Natural killer cell (primary cell): ENCODE results near the gene CSNK1G2. TPM values are rescaled to one million over a fixed set of nuclear protein-coding genes. Genes with fewer than 3 reads are reported as not detected.

Experiments
- ATAC-seq, 3 donors: fragments of 150-1000 bp in 2 of 3; fragments of 200-7000 bp in 1 of 3; cut with Tn5 transposase; 1 replicate in 1 of 3; 2 replicates in 2 of 3; pipeline ENCODE4 v1.10.0; 2021; ENCODE audit warnings: mild to moderate bottlenecking in 2 of 3, moderate library complexity in 2 of 3
- DNase-seq, 2 donors: peaks; one replicate each; pipeline versions ENCODE4 v3.0.0 to v3.0.0-alpha.2; 2013 to 2021; ENCODE audit warnings: mixed read lengths in 1 of 2
- H3K27ac ChIP-seq: one replicate; pipeline ENCODE4 v1.5.1; 2013; ENCODE audit warnings: mild to moderate bottlenecking, low read length
- H3K27me3 ChIP-seq: one replicate; pipeline ENCODE4 v1.6.1; 2013; ENCODE audit warnings: low read length; ENCODE audit not compliant: control insufficient read depth, insufficient read depth
- H3K36me3 ChIP-seq: one replicate; pipeline ENCODE4 v1.6.1; 2013; ENCODE audit warnings: low read length; ENCODE audit not compliant: control insufficient read depth, insufficient read depth
- H3K4me1 ChIP-seq: one replicate; pipeline ENCODE4 v1.6.1; 2013; ENCODE audit warnings: low read length; ENCODE audit not compliant: control insufficient read depth, insufficient read depth
- H3K4me3 ChIP-seq: one replicate; pipeline ENCODE4 v1.5.1; 2013; ENCODE audit warnings: low read length
- H3K9me3 ChIP-seq: one replicate; pipeline ENCODE4 v1.6.1; 2013; ENCODE audit warnings: low read length; ENCODE audit not compliant: control insufficient read depth, insufficient read depth
- H3K27ac Mint-ChIP-seq, 2 donors: one replicate each; pipeline ENCODE4 v1.8.0; 2022; ENCODE audit warnings: mild to moderate bottlenecking in 2 of 2, mixed read lengths in 2 of 2, moderate library complexity in 1 of 2
- H3K27me3 Mint-ChIP-seq, 2 donors: one replicate each; pipeline ENCODE4 v1.8.0; 2022; ENCODE audit warnings: low read depth in 2 of 2, mixed read lengths in 2 of 2
- H3K36me3 Mint-ChIP-seq: one replicate; pipeline ENCODE4 v1.8.0; 2022; ENCODE audit warnings: mixed read lengths
- H3K4me1 Mint-ChIP-seq, 2 donors: one replicate each; pipeline ENCODE4 v1.8.0; 2022; ENCODE audit warnings: mixed read lengths in 2 of 2
- H3K4me3 Mint-ChIP-seq: one replicate; pipeline ENCODE4 v1.8.0; 2022; ENCODE audit warnings: mild to moderate bottlenecking, moderate library complexity, mixed read lengths
- H3K9me3 Mint-ChIP-seq, 2 donors: one replicate each; pipeline ENCODE4 v1.8.0; 2022; ENCODE audit warnings: mixed read lengths in 2 of 2
- WGBS: methylation state at CpG from one replicate; pipeline ENCODE4 v1.1.7; 2013; ENCODE audit warnings: missing lambda C conversion rate; ENCODE audit not compliant: insufficient coverage; 5-methylcytosine and 5-hydroxymethylcytosine counted together
- intact Hi-C: fragments of 100-400 bp; cut with micrococcal nuclease; formaldehyde crosslinking; loops from one replicate; pipeline ENCODE4 v1.14.2; 2022
- total RNA-seq, 4 donors: library from RNA; stranded (reverse); fragments of 120-200 nt in 1 of 4; gene quantifications; one replicate each; pipeline versions ENCODE4 v1.2.3 to v1.2.4, GENCODE V29; 2013 to 2022
- TF ChIP-seq, protein P1 (sequence below): fragments of 200-600 bp; IDR thresholded peaks from one replicate; pipeline ENCODE4 v1.8.0; 2022; ENCODE audit warnings: antibody characterized with exemption

Gene CSNK1G2
- total RNA-seq, 3 donors from 2014 or later (not counting 1 experiment from before 2014, with no cell fraction given), result 138 to 143 (median 139) TPM

DNA sequence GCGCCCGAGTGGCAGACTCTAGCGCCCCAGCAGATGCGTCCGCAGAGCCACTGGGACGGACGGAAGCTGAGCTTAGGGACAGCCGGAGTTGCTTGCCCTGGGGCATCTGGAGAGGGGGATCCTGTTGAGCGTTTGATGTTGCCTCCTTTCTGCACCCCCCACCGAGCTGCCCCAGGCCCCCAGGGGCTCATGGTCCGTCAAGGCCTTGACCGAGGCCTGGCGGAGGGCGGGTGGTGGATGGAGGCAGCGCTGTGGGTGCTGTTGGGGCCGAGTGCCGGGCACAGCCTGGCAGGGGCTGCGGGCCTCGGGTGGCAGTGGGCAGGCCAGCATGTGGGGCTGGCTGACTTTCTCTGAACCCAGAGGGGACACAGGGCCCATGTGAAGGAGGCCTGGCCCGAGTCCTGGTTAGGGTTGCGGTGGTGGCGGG is 2.7 kb downstream of the CSNK1G2 start:
- DNase-seq, result no peak
- no peaks in the 10 kb centered on the region for H3K27me3 Mint-ChIP-seq
- H3K27ac ChIP-seq, result peak overlapping the region; percentile 99
- no peak for ATAC-seq
- H3K27ac Mint-ChIP-seq, result peak overlapping the region; percentile 94 to 96
- no peak overlapping the region for H3K4me3 ChIP-seq
- WGBS, result 81% methylated on average over 22 of the region's 22 CpGs
- no peaks in the 10 kb centered on the region for H3K9me3 Mint-ChIP-seq
- H3K4me1 Mint-ChIP-seq, result peaks cover 19 to 44% of the 10 kb centered on the region in 2 donors
- peaks cover 61% of the 10 kb centered on the region for H3K4me1 ChIP-seq
- intact Hi-C loops, result no loop called here
- no peaks in the 10 kb centered on the region for H3K27me3 ChIP-seq
- peaks cover 3% of the 10 kb centered on the region for H3K36me3 ChIP-seq
- no peaks in the 10 kb centered on the region for H3K9me3 ChIP-seq
- TF ChIP-seq, protein P1, sequence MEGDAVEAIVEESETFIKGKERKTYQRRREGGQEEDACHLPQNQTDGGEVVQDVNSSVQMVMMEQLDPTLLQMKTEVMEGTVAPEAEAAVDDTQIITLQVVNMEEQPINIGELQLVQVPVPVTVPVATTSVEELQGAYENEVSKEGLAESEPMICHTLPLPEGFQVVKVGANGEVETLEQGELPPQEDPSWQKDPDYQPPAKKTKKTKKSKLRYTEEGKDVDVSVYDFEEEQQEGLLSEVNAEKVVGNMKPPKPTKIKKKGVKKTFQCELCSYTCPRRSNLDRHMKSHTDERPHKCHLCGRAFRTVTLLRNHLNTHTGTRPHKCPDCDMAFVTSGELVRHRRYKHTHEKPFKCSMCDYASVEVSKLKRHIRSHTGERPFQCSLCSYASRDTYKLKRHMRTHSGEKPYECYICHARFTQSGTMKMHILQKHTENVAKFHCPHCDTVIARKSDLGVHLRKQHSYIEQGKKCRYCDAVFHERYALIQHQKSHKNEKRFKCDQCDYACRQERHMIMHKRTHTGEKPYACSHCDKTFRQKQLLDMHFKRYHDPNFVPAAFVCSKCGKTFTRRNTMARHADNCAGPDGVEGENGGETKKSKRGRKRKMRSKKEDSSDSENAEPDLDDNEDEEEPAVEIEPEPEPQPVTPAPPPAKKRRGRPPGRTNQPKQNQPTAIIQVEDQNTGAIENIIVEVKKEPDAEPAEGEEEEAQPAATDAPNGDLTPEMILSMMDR, result no peak
- H3K36me3 Mint-ChIP-seq, result no peaks in the 10 kb centered on the region
- peak overlapping the region; percentile 94 for H3K4me3 Mint-ChIP-seq

DNA sequence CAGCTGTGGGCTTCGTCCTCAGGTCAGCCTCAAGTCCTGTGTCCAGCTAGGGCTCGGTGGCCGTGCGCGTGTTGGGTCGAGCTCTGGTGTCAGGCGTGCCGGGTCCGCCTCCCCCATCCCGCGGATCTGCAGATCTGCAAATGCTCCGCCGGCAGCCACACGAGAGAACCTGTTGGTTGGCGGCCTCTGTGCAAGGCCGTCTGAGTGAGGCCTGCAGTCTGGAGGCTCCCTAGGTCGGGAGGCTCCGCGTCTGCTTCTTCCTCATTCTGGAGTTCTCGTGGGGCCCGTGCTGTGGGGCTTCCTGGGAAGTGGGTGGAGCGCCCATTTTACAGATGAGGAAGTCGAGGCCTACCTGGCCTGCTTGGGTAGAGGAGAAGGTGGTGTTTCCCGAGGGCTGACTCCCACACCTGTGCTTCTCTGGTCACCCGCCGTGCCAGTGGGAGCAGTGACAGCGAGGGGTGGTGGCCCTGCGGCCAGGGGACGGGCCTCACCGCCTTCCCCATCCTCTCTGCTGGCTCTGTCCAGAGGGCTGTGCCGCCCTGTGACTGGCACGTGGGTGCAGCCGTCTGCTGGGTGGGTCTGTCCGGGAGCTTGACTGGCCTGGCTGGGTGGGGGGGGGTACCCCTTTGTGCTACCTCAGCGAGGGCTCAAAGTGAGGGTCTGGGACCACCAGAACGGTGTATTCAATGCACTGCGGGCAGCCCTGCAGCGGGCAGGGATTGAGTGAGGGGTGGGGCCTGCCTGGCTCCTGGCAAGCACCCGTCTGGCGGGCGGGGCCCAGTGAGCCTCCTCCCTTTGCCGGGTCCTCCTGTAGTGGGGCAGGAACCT is 3.3 kb downstream of the CSNK1G2 start:
- no peak overlapping the region for H3K4me3 ChIP-seq
- H3K27ac Mint-ChIP-seq, result peak overlapping the region; percentile 94 to 96
- ATAC-seq (no peak), DNase-seq (no peak)
- H3K27ac ChIP-seq, result peak overlapping the region; percentile 99
- no peaks in the 10 kb centered on the region for H3K36me3 Mint-ChIP-seq
- H3K4me3 Mint-ChIP-seq, result peak overlapping the region; percentile 35
- peaks cover 61% of the 10 kb centered on the region for H3K4me1 ChIP-seq
- intact Hi-C loops, result no loop called here
- no peaks in the 10 kb centered on the region for H3K9me3 ChIP-seq
- no peaks in the 10 kb centered on the region for H3K27me3 Mint-ChIP-seq
- TF ChIP-seq, protein P1, result no peak
- H3K9me3 Mint-ChIP-seq, result no peaks in the 10 kb centered on the region
- WGBS, result 83% methylated on average over 42 of the region's 42 CpGs
- peaks cover 25 to 48% of the 10 kb centered on the region in 2 donors for H3K4me1 Mint-ChIP-seq
- H3K36me3 ChIP-seq, result peaks cover 9% of the 10 kb centered on the region
- no peaks in the 10 kb centered on the region for H3K27me3 ChIP-seq

DNA sequence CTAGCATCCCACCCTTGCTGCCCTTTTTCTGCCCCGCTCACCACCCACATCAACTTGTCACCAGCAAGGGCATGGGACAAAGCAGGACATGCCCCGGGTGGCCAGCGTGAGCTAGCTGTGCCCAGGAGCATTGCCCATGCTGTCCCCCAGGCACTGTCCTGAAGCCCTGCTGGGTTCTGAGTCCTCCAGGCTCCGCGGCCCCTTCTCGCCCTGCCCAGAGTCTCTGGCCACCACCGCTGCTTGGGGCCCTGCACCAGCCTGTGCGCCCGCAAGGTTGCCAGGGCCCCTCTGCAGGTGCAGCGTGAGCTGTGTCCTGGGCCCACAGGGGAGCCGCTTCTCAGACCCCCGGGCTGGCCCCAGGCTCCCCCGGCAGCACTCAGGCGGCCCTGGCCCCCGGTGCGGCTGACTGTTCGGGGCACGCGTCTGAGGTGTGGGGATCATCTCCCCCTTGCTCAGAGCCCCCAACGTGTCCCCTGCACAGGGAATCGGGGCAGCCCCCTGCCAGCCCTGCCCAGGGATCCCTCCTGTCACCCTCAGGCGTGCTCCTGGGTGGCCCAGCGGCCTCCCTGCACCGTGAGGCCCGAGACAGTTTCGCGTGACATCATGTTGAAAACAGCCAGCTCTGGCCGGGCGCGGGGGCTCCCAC is 4.1 kb downstream of the CSNK1G2 start:
- Mint-ChIP-seq H3K9me3 (no peaks in the 10 kb centered on the region), H3K36me3 (no peaks in the 10 kb centered on the region), H3K27me3 (no peaks in the 10 kb centered on the region), H3K4me1 (peaks cover 26 to 42% of the 10 kb centered on the region in 2 donors), H3K27ac (no peak overlapping the region), H3K4me3 (no peak overlapping the region)
- DNase-seq (no peak), ATAC-seq (no peak)
- TF ChIP-seq, protein P1, result no peak
- H3K4me1 ChIP-seq, result peaks cover 53% of the 10 kb centered on the region
- intact Hi-C loops, result no loop called here
- H3K36me3 ChIP-seq, result peaks cover 12% of the 10 kb centered on the region
- H3K4me3 ChIP-seq, result no peak overlapping the region
- no peaks in the 10 kb centered on the region for H3K27me3 ChIP-seq
- H3K9me3 ChIP-seq, result no peaks in the 10 kb centered on the region
- H3K27ac ChIP-seq, result no peak overlapping the region
- 91% methylated on average over 30 of the region's 30 CpGs for WGBS
